ENCODE measurements around the gene SMURF1.

SMURF1 gene

DNA sequence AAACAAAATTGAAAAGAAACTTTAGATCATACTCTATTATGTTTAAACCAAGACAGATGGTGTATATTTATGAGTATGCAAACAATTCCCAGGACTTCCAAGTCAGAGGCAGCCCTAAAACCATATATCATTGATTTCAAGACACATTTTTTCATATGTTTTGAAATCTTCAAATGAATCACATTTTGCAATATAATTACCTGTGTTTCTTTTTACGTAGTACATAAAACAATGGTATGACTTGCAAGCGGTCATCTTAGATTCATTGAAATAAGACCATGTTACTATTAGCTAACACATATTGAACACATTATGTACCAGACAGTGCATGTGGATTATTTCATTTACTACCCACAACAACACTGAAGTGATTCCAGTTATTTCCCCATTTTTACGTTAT, 14.9 kb downstream of the SMURF1 start:
- Histone ChIP-seq H3K4me1 (ENCODE audit: control insufficient read depth, insufficient read depth, low read length) (peaks cover 4% of the 10 kb centered on the region), H3K27ac (ENCODE audit: low read length) (no peak overlapping the region), H3K4me3 (ENCODE audit: low read length in 2 of 2) (no peak overlapping the region), H3K9me3 (ENCODE audit: control insufficient read depth in 2 of 2, low read length in 2 of 2) (no peaks in the 10 kb centered on the region), H3K36me3 (ENCODE audit: control insufficient read depth in 2 of 2, insufficient read depth in 2 of 2, low read length in 2 of 2) (no peaks in the 10 kb centered on the region), H3K27me3 (ENCODE audit: control insufficient read depth in 1 of 2, insufficient read depth in 2 of 2, low read length in 2 of 2) (no peaks in the 10 kb centered on the region), H3K9ac (ENCODE audit: low read length in 2 of 2) (no peak overlapping the region)

DNA sequence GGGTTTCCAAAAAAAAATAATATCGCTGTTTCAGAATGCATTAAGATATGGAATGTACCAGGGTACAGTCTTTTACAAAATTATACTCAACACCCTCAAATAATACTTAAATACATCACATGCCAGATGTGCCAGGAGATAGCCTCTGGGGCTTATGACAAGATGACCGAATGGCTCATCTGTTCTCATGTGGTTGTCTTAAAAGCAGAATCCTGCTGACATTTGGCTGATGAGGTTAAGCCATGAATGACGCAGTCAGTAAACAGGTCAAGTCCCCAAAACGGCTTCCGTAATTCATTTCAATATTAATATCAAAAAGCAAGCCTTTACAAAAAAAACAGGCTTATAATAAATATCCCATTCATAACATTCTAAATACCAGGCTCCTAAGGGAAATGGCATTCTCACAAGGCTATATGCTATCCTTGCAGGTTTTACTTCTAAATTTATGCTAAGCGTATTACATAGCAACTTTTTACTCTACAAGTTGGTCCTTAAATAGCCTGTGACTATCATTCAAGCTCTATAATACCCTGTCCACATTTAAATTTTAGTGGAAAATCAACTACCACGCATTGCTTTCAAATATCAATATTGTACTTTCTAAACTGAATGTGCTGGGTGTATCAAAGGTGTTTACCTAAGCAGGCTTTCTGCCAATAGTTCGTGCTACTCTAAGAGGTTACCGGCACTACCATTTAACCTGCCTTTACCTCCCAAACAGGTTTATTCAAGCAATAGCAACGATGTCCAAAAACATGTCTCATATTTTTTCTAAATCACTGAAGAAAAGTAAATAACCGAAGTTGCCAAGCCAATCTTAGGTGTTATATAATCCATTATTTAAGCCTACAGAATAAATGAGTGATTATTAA, 15.6 kb downstream of the SMURF1 start:
- Histone ChIP-seq H3K9ac (ENCODE audit: low read length in 2 of 2) (no peak overlapping the region), H3K36me3 (ENCODE audit: control insufficient read depth in 2 of 2, insufficient read depth in 2 of 2, low read length in 2 of 2) (no peaks in the 10 kb centered on the region), H3K4me3 (ENCODE audit: low read length in 2 of 2) (no peak overlapping the region), H3K9me3 (ENCODE audit: control insufficient read depth in 2 of 2, low read length in 2 of 2) (no peaks in the 10 kb centered on the region), H3K27me3 (ENCODE audit: control insufficient read depth in 1 of 2, insufficient read depth in 2 of 2, low read length in 2 of 2) (no peaks in the 10 kb centered on the region), H3K4me1 (ENCODE audit: control insufficient read depth, insufficient read depth, low read length) (peaks cover 11% of the 10 kb centered on the region), H3K27ac (ENCODE audit: low read length) (no peak overlapping the region)

- Histone ChIP-seq H3K4me3 (ENCODE audit: low read length in 2 of 2) (no peak overlapping the region), H3K36me3 (ENCODE audit: control insufficient read depth in 2 of 2, insufficient read depth in 2 of 2, low read length in 2 of 2) (no peaks in the 10 kb centered on the region), H3K9me3 (ENCODE audit: control insufficient read depth in 2 of 2, low read length in 2 of 2) (no peaks in the 10 kb centered on the region), H3K4me1 (ENCODE audit: control insufficient read depth, insufficient read depth, low read length) (peaks cover 12% of the 10 kb centered on the region), H3K27ac (ENCODE audit: low read length) (no peak overlapping the region), H3K9ac (ENCODE audit: low read length in 2 of 2) (no peak overlapping the region), H3K27me3 (ENCODE audit: control insufficient read depth in 1 of 2, insufficient read depth in 2 of 2, low read length in 2 of 2) (no peaks in the 10 kb centered on the region)
These were observed 16.3 kb downstream of the SMURF1 start for GRCh38 chr7:99127636-99128035.

GRCh38 chr7:99126921-99127553, 16.9 kb downstream of the SMURF1 start:
- Histone ChIP-seq H3K9me3 (ENCODE audit: control insufficient read depth in 2 of 2, low read length in 2 of 2) (no peaks in the 10 kb centered on the region), H3K27me3 (ENCODE audit: control insufficient read depth in 1 of 2, insufficient read depth in 2 of 2, low read length in 2 of 2) (no peaks in the 10 kb centered on the region), H3K27ac (ENCODE audit: low read length) (no peak overlapping the region), H3K9ac (ENCODE audit: low read length in 2 of 2) (no peak overlapping the region), H3K36me3 (ENCODE audit: control insufficient read depth in 2 of 2, insufficient read depth in 2 of 2, low read length in 2 of 2) (no peaks in the 10 kb centered on the region), H3K4me1 (ENCODE audit: control insufficient read depth, insufficient read depth, low read length) (peaks cover 12% of the 10 kb centered on the region), H3K4me3 (ENCODE audit: low read length in 2 of 2) (no peak overlapping the region)

- Histone ChIP-seq H3K9ac (ENCODE audit: low read length in 2 of 2) (no peak overlapping the region), H3K4me1 (ENCODE audit: control insufficient read depth, insufficient read depth, low read length) (peaks cover 22% of the 10 kb centered on the region), H3K27ac (ENCODE audit: low read length) (no peak overlapping the region), H3K27me3 (ENCODE audit: control insufficient read depth in 1 of 2, insufficient read depth in 2 of 2, low read length in 2 of 2) (no peaks in the 10 kb centered on the region), H3K36me3 (ENCODE audit: control insufficient read depth in 2 of 2, insufficient read depth in 2 of 2, low read length in 2 of 2) (no peaks in the 10 kb centered on the region), H3K9me3 (ENCODE audit: control insufficient read depth in 2 of 2, low read length in 2 of 2) (no peaks in the 10 kb centered on the region), H3K4me3 (ENCODE audit: low read length in 2 of 2) (no peak overlapping the region)
These were observed 18.4 kb downstream of the SMURF1 start for GRCh38 chr7:99125505-99125865.

GRCh38 chr7:99124751-99125504, 19.0 kb downstream of the SMURF1 start:
- no peaks in the 10 kb centered on the region for H3K27me3 ChIP-seq (ENCODE audit: control insufficient read depth in 1 of 2, insufficient read depth in 2 of 2, low read length in 2 of 2)
- peaks cover 28% of the 10 kb centered on the region for H3K4me1 ChIP-seq (ENCODE audit: control insufficient read depth, insufficient read depth, low read length)
- H3K9ac ChIP-seq (ENCODE audit: low read length in 2 of 2) = no peak overlapping the region
- H3K36me3 ChIP-seq (ENCODE audit: control insufficient read depth in 2 of 2, insufficient read depth in 2 of 2, low read length in 2 of 2) = no peaks in the 10 kb centered on the region
- H3K27ac ChIP-seq (ENCODE audit: low read length) = no peak overlapping the region
- no peak overlapping the region for H3K4me3 ChIP-seq (ENCODE audit: low read length in 2 of 2)
- no peaks in the 10 kb centered on the region for H3K9me3 ChIP-seq (ENCODE audit: control insufficient read depth in 2 of 2, low read length in 2 of 2)

GRCh38 chr7:99124236-99124635, 19.7 kb downstream of the SMURF1 start:
- Histone ChIP-seq H3K4me3 (ENCODE audit: low read length in 2 of 2) (no peak overlapping the region), H3K36me3 (ENCODE audit: control insufficient read depth in 2 of 2, insufficient read depth in 2 of 2, low read length in 2 of 2) (no peaks in the 10 kb centered on the region), H3K4me1 (ENCODE audit: control insufficient read depth, insufficient read depth, low read length) (peaks cover 28% of the 10 kb centered on the region), H3K27me3 (ENCODE audit: control insufficient read depth in 1 of 2, insufficient read depth in 2 of 2, low read length in 2 of 2) (no peaks in the 10 kb centered on the region), H3K27ac (ENCODE audit: low read length) (no peak overlapping the region), H3K9me3 (ENCODE audit: control insufficient read depth in 2 of 2, low read length in 2 of 2) (no peaks in the 10 kb centered on the region), H3K9ac (ENCODE audit: low read length in 2 of 2) (no peak overlapping the region)

GRCh38 chr7:99123571-99124033, 20.3 kb downstream of the SMURF1 start:
- Histone ChIP-seq H3K4me3 (ENCODE audit: low read length in 2 of 2) (no peak overlapping the region), H3K9ac (ENCODE audit: low read length in 2 of 2) (no peak overlapping the region), H3K27me3 (ENCODE audit: control insufficient read depth in 1 of 2, insufficient read depth in 2 of 2, low read length in 2 of 2) (no peaks in the 10 kb centered on the region), H3K4me1 (ENCODE audit: control insufficient read depth, insufficient read depth, low read length) (peaks cover 31% of the 10 kb centered on the region), H3K27ac (ENCODE audit: low read length) (no peak overlapping the region), H3K9me3 (ENCODE audit: control insufficient read depth in 2 of 2, low read length in 2 of 2) (no peaks in the 10 kb centered on the region), H3K36me3 (ENCODE audit: control insufficient read depth in 2 of 2, insufficient read depth in 2 of 2, low read length in 2 of 2) (no peaks in the 10 kb centered on the region)

DNA sequence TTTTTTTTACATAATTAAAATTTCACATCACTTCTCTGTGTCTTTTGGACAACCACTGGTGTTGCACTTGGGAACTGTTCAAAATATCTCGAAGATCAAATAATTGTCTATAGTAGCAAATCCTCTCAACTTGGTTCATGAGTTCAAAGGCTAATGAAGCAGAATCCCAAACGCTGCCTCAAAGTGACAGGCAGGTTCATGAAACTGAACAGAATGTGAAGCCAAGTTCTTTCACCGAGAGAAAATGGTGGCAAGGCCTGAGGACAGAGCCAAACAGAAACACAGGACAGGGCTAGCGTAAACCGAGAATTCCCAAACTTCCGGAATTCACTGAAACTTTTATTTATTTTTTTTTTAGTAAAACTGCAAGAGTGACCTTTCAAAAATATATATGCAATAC, 21.1 kb downstream of the SMURF1 start:
- Histone ChIP-seq H3K4me1 (ENCODE audit: control insufficient read depth, insufficient read depth, low read length) (peaks cover 31% of the 10 kb centered on the region), H3K4me3 (ENCODE audit: low read length in 2 of 2) (no peak overlapping the region), H3K27ac (ENCODE audit: low read length) (no peak overlapping the region), H3K9me3 (ENCODE audit: control insufficient read depth in 2 of 2, low read length in 2 of 2) (no peaks in the 10 kb centered on the region), H3K9ac (ENCODE audit: low read length in 2 of 2) (no peak overlapping the region), H3K36me3 (ENCODE audit: control insufficient read depth in 2 of 2, insufficient read depth in 2 of 2, low read length in 2 of 2) (no peaks in the 10 kb centered on the region), H3K27me3 (ENCODE audit: control insufficient read depth in 1 of 2, insufficient read depth in 2 of 2, low read length in 2 of 2) (no peaks in the 10 kb centered on the region)

DNA sequence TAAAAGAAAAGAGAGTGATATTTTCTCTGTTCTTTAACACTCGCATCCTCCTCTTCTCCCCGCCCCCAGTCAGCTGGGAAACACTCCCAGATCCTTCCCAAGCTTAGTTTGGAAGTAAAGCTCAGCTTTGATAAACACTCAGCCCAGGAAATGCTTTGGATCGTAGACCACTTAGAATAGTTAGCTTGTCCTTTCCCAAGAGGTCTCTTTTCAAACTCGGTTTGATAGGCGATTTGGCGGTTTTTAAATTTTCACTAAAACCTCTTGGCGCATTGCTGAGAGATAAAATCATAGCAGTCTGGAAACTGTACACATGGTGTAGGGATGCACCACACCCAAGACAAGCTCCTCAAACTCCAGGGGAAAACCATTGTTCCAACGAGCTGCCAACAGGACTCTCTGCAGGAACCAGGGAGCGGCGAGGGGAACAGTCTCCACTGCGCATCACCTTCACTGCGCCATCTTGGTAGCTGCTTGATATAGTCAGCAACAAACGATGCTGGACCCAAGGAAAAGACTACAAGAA, 22.3 kb downstream of the SMURF1 start:
- H3K4me1 ChIP-seq (ENCODE audit: control insufficient read depth, insufficient read depth, low read length) = peaks cover 31% of the 10 kb centered on the region
- H3K27me3 ChIP-seq (ENCODE audit: control insufficient read depth in 1 of 2, insufficient read depth in 2 of 2, low read length in 2 of 2) = no peaks in the 10 kb centered on the region
- peak overlapping the region; percentile 77 for H3K27ac ChIP-seq (ENCODE audit: low read length)
- H3K9me3 ChIP-seq (ENCODE audit: control insufficient read depth in 2 of 2, low read length in 2 of 2) = no peaks in the 10 kb centered on the region
- peak overlapping the region in 1 of 2 donors; percentile 30 for H3K9ac ChIP-seq (ENCODE audit: low read length in 2 of 2)
- H3K4me3 ChIP-seq (ENCODE audit: low read length in 2 of 2) = peak overlapping the region; percentile 29 to 58
- no peaks in the 10 kb centered on the region for H3K36me3 ChIP-seq (ENCODE audit: control insufficient read depth in 2 of 2, insufficient read depth in 2 of 2, low read length in 2 of 2)
